Stimulated activated CD8-positive, alpha-beta memory T cell treated with anti-CD3 and anti-CD28 coated beads, Interleukin-7, amount 100 ng/mL, for 24 hours (primary cell): ENCODE results near the gene MXI1.

Source experiments
- DNase-seq: peaks from one replicate; pipeline ENCODE4 v3.0.0-alpha.2; 2020; ENCODE audit warnings: low read depth

Gene MXI1

GRCh38 chr10:110215286-110216170 lies 8.1 kb downstream of the MXI1 start:
- DNase-seq, result no peak

- DNase-seq, result no peak
Measured at GRCh38 chr10:110216240-110216639, 8.8 kb downstream of the MXI1 start.

- DNase-seq, result no peak
Measured at GRCh38 chr10:110216942-110217661, 9.7 kb downstream of the MXI1 start.

GRCh38 chr10:110217662-110218008 lies 10.2 kb downstream of the MXI1 start:
- no peak for DNase-seq

GRCh38 chr10:110218632-110219031 lies 11.2 kb downstream of the MXI1 start:
- DNase-seq, result no peak

- no peak for DNase-seq
Measured at GRCh38 chr10:110219884-110220283, 12.5 kb downstream of the MXI1 start.

- no peak for DNase-seq
Measured at GRCh38 chr10:110220398-110220797, 13.0 kb downstream of the MXI1 start.

DNA sequence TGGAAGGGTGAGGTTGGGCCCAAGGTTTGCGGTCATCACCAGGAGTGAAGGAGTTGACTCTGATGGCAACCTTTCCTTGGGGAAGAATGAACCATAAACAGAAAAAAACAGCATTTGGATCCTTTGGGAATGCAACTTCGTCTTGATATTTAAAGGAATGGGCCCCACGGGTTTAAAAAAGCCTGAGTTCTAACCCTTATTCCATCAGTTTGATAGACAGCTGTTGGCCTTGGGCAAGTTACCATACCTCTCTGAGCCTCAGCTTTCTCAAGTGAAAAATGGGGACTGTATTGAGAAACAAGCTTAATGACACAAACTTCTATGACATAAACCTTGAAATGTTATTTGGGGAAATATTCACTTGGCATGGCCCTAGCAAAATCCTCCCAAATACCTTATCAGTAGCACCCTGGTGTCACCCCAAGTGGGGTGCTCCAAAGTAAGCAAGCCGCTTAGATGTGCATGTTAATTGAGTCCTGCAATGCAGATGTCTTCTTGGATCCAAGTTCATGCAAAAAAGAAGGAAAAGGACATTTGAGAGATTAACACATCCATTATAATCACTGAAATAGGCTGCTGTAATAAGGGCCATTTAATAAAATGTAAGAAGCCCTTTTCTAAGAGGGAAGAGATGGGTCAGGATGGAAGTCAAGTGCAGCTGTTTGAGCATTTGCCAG lies 13.8 kb downstream of the MXI1 start:
- no peak for DNase-seq

DNA sequence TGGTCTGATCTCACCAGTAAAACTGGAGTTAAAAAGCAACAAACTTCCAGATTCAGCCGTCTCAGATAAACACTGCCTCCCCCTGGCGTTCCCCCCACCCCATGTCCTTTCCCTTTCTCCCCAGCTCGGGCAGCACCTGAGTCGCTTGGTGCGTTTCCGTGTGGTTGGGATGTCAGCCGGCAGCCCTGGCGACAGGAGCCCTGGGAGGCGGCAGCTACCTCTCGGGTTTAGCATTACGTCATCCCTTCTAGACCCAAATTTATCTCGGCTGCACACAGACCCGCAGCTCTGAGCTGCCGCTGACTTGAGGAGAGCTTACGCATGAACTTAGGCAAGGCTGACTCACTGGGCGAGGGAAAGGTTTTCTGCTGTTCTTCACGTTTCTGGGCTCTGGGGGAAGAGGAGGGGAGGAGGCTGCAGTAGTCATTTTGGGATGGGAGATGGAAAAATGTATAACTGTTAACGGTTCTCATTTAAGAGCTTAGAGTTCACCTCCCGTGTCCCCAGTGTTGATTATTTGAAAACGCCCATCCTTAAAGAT lies 14.4 kb downstream of the MXI1 start:
- DNase-seq, result peak; percentile 38

- DNase-seq, result no peak
Measured at GRCh38 chr10:110222641-110223297, 15.4 kb downstream of the MXI1 start.

DNA sequence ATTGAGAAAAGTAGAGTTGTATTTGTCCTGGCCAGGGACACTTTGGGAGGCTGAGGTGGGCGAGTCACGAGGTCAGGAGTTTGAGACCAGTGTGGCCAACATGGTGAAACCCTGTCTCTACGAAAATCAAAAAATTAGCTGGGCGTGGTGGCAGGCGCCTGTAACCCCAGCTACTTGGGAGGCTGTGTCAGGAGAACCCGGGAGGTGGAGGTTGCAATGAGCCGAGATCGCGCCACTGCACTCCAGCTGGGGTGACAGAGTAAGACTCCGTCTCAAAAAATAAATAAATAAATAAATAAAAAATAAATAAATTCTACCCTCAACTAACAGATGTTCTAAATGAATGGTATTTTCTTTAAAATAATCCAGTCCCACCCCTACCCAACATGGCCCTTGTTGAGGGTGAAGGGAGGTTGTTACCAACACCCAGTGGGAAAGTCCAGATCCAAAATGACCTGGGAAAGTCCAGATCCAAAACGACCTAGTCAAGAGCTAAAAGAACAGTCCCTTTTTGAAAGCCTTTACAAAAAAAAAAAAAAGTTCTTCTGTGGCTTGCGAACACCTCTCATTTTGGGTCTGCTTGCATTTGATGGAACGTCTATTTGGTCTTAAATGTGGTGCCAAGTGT lies 16.0 kb downstream of the MXI1 start:
- DNase-seq, result no peak

DNA sequence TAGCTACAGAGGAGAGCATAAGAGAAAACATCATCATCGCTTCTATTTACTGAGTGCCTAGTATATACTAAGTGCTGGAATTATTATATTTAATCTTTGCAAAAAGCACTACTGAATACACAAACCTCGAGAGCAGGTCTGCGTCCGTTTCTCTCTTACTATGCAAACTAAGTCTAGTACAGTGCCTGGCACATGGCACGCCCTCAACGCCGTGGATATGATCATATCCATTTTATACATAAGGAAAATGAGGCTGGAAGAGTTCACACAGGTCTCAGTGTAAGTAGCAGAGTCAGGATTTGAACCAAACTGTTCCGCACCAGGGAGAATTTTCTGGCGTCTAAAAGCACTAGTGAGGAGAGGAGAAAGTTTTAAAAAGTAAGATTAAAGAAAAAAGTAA lies 17.6 kb downstream of the MXI1 start:
- no peak for DNase-seq

DNA sequence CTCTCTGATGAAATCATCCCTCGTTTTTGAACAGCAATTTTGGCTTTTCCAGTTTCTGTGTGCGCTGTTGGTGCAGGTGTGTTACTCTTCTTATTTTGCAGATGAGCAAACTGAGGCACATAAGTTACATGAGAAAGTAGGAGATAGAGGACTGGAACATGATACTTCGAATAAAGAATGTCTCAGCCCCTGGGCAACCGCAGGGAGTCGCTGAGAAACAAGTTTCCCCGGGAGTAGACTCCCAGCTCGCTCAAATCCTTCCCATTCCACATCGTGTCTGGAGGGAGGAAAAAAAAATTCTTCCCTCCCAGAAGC lies 18.0 kb downstream of the MXI1 start:
- no peak for DNase-seq

DNA sequence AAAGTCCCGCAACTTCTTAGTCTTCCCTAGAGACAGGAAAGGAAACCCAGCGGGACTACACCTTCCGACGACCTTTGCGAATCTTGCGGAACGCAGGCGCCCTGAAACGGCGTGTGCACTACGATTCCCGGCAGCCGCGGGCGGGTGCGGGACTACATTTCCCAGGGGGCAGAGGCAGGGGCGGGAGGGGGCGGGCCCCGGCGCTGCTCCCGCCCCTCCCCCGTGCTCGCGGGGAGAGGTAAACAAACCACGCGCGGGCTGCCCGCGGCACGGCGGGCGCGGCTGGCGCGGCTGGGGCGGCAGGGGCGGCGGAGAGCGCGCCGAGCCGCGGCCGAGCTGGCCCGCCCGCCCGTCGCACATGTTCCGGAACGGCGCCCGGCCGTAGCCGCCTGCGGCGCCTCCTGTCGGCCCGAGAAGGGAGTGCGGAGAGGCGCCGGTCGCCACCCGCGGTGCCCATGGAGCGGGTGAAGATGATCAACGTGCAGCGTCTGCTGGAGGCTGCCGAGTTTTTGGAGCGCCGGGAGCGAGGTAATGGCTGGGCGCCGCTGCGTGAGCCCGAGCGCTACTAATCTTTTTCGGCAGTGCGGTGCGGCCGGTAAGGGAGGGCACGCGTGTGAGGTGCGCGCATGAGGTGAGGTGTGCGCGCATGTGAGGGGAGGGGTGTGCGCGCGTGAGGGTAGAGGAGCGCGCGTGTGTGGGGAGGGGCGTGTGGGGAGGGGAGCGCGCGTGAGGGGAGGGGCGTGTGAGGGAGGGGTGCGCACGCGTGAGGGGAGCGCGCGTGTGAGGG lies 18.5 kb downstream of the MXI1 start:
- DNase-seq, result peak; percentile 65

DNA sequence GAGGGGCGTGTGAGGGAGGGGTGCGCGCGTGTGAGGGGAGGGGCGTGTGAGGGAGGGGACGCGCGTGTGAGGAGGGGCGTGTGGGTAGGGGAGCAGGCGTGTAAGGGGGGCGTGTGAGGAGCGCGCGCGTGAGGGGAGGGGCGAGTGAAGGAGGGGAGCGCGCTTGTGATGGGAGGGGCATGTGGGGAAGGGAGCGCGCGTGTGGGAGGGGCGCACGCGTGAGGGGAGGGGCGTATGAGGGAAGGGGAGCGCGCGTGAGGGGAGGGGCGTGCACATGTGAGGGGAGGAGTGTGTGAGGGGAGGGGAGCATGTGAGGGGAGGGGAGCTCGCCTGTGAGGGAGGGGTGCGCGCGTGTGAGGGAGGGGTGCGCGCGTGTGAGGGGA lies 19.1 kb downstream of the MXI1 start:
- peak; percentile 71 for DNase-seq

- peak; percentile 52 for DNase-seq
Measured at GRCh38 chr10:110226926-110227641, 19.7 kb downstream of the MXI1 start.

DNA sequence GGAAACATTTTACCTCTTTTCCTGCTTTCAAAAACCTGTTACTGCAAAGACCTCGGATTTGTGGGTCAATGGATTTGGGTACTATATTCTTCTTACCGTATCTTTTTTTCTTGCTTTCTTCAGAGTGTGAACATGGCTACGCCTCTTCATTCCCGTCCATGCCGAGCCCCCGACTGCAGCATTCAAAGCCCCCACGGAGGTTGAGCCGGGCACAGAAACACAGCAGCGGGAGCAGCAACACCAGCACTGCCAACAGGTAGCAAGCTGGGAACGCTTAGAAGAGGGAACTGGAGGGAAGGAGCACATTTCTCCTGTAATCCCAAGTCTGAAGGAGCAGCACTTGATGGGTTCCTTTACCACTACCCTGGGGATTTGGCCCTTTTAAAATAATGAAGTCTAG lies 20.7 kb downstream of the MXI1 start:
- DNase-seq, result no peak

DNA sequence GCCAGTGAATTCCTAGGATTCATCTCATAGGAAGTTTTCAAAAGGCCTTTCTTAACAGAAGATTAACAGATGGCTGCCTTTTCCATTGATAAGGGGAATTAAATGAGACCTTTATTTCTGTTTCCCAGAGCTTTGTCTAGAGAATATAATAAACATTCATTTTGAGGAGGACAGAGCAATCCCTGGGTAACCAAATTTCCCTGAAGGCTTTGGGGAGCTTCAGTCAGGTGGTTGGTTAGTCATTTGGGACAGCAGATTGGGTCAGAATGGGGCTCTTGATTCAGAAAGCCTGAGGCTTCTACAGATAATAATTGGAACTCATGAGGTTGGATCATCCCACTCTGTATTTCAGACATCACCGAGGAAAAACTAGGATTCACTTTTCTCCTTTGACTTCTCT lies 21.8 kb downstream of the MXI1 start:
- no peak for DNase-seq

DNA sequence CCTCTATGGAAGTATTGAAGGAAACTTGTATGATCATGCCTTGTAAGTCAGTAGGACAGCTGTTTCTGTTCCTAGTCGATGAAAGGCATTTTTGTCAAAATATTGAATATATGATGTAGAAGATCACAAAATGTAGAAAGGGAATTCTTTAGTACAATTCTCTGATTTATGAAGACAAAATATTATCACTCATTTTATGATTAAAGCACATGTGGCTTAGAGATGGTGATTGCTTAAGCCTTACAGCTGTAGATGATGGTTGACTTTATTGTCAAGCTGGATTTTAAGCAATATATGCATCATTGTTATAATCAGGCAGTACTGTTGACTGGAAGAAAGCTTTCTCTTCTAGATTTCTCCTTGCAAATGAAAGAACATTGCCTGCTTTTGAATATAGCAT lies 26.4 kb downstream of the MXI1 start:
- no peak for DNase-seq

- DNase-seq, result no peak
Measured at GRCh38 chr10:110237894-110238480, 30.6 kb downstream of the MXI1 start.
